GM18951 (cell line): ENCODE measurements around the gene BARHL2.

Experiments used
- POLR2A ChIP-seq: IDR thresholded peaks from 4 replicates; pipeline ENCODE4 v1.6.1; 2011; ENCODE audit warnings: mild to moderate bottlenecking; ENCODE audit not compliant: insufficient read length, insufficient read depth; ENCODE audit errors: extremely low read depth
- in situ Hi-C: fragments of 300-500 bp; cut with MboI; formaldehyde crosslinking; loops from one replicate; pipeline ENCODE4 v1.12.0; 2022; ENCODE audit warnings: low sequenced_read_pairs, mixed read lengths, inconsistent platforms; ENCODE audit not compliant: unreplicated experiment

The BARHL2 gene

DNA sequence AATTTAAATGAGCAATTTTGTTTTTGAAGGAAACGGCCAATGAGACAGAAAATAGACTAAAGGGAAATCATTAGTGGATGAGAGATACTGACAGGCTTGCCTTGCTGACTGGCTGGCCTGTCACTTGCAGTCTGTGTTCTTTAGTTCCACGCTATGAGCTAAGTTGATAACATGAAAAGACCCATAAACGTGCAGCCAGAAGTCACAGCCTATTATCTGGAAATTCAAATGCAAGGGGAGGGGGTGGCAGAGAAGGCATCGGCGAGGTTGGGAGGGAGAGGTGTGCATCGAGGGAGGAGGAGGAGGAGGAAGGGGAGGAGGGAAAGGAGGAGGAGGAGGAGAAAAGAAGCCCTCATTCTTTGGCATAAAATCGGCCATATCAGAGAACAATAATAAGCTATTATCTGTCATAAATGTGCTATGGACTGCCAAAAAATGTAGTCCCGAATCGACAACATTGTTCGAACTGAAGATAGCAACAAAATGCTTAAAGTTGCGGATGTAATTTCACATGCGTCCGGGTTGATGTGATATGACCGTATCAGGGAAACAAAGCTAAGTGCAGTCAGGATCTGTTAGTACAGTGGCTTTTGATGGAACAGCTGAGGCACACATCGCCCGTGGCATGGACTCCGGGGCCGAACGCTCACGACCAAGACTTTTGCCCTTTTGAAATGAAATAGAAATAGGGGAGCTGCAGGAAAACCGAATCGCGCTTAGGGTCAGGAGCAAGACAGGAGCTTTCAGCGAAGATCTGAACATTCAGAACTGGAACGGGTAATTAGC is 11.6 kb upstream of the BARHL2 start:
- no peak for TF ChIP-seq POLR2A
- in situ Hi-C loops: loop anchor here (10.0 kb wide), 3 partner anchors 106 to 436 kb away; no protein-coding TSS in a partner anchor

DNA sequence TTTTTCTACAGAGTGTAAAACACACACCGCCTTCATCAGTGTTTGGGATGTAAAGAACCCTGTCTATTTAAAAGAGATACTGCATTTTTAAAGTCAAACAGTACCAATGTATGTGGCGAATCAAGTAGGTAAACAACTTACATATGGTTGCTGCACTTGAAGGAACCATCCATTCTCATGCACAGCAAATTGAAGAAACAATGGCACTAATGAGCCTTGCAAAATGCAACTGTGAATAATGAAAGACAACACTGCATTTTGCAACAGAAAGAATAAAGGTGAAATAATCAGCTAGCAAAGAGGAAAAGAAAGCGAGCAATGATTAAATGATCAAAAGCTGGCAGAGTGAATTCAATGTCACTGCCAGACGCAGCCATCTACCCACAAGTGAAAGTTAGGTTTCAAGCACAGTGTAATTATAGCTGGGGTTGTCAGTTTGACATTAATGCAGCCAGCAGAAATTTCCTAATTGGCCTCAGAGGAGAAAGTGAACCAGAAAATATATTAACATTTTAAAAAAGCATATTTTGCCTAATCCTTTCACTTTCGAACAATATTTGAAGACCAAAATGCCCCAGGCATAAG is 10.9 kb upstream of the BARHL2 start:
- TF ChIP-seq POLR2A: no peak

DNA sequence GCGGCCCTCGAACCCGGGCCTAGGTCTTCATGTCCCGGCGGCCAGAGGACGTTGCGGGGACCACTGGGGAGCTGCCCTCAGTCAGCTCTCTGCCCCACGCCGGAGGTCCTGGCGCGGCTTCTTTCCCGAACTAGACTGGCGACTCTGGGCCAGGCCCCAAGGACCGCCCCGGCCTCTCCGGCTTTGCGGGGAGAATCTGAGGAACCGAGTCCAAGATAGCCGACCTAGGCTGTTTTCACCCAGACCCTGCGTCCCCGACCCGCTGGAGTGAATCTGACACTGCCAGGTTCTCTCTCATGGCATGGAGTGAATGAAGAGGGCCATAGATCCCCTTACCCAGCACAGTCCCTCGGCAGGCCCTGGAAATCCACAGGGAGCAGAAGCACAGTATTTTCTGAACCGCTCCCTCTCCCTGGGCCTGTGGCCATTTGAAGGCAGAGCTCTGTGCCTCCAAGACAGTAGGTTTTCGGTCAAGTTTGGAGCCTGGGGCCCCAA is 9.9 kb upstream of the BARHL2 start:
- in situ Hi-C loops: loop anchor here (10.0 kb wide), 3 partner anchors 108 to 438 kb away; no protein-coding TSS in a partner anchor

More for the DNA sequence above, 10.9 kb upstream of the BARHL2 start:
- in situ Hi-C loops: loop anchor here (10.0 kb wide), 3 partner anchors 107 to 437 kb away; no protein-coding TSS in a partner anchor

DNA sequence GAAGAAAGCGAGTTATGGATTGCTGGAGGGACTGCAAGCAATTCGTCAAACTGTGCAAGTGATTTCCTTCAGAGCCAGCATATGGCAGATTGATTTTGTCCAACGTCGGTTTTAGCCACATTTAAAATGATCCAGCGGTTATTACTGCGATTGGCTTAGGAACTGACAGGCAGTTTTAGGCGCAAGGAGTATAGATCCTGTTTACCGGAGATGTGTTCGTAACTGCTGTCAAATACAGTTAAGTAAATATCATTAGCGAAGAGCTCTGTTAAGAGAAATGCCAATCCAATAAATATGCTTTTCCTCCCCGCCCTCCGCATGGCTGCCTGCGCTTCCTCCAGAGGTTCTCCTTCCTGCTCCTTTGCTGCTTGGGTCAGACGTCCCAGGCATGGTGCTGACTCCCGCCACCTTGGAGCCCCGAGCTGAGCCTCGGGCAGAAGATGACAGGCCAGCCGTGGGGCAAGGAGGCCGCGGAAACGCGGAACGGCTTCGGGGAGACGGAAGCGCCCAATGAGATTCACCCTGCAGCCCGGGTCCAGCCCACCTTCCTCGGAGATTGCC is 9.4 kb upstream of the BARHL2 start:
- in situ Hi-C loops: loop anchor here (10.0 kb wide), 3 partner anchors 108 to 438 kb away; no protein-coding TSS in a partner anchor
- no peak for TF ChIP-seq POLR2A

More for the DNA sequence above, 9.9 kb upstream of the BARHL2 start:
- TF ChIP-seq POLR2A: no peak

DNA sequence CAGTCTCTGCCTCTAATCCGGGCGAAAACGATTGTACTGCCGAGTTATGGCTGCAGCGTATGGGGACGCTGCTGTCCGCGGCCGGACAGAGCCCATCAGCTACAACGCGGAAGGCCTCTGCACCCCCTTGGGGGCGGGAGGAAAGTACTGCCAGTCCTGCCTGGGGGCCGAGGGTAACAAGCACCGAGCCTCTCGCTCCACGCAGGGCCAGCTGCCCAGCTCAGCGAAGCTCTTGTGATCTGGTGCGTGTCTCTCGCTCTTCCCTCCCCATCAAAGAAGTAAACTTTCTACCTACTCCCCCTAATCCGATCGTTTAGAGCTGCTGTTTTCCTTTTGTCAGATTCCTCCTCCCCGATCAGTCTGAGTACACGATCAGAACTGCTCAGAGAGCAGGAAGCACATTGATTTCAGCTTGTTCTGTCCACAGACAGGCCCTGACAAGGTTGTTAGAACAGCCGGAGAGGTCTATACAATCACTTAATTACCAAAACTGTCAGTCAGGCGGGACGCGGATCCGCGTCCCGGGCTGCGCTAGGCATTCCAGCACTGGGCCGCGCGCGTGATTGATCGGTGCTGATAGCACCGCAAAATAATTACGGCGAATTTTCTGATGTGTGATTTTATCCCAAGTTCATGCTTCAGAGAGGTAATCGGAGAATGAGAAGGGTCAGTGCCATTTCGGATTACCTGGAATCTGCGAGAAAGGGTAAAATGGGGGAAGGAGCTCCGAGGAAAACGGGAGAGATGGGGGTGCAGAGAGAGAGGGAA is 8.7 kb upstream of the BARHL2 start:
- in situ Hi-C loops: loop anchor here (10.0 kb wide), 3 partner anchors 109 to 439 kb away; no protein-coding TSS in a partner anchor
- no peak for TF ChIP-seq POLR2A

DNA sequence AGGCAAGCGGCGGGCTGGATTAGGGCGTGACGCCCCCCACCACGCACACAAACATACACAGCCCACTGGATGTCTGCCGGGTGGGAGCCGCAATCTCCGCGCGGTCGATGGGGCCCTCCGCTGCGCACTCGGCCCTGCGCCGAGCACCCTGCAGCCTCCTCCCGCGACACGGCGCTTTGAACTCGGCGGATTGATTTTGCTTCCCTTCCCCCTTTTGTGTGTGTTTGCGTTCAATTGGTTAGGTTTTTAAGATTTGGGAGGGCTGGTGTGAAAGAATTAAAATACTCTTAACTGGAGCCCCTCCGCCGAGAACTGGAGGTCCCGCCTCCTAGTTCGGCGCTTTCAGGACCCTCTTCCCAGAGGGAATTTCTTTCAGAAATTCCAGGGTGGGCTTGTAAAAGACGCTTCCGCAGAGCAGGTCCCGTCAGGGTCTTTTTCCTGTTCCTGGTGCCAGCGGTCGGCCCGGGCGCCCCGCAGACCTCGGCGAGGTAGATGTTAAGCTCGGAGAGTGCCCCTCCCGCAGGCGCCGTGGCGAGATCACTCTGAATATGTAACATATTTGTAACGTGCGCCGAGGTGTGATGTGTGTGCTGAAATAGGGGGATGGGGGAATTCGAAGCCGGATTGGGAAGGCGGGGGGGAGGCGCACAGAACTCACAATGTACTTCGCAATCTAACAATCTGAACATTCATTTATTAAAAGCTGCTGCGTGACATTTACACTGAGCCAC is 8.0 kb upstream of the BARHL2 start:
- in situ Hi-C loops: loop anchor here (10.0 kb wide), 3 partner anchors 110 to 440 kb away; no protein-coding TSS in a partner anchor
- no peak for TF ChIP-seq POLR2A

DNA sequence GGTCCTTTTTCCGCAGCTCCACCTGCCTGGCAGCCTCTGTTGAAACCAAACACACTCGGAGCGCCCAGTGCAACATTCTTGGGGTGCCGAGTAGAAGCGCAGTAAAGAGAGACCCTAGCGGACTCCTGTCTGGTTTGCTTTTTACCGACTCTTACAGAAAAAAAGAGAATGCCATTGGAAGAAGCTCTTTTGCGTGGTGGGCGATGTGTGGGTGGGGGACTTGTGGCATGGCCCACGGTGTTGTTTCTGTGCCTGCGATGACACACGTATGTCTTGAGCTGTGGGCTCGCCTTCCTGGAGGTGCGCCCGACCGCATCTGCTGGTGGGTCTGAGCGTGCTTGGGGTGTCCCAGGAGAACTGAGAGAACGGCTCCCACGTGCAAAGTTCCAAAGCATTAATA is 7.3 kb upstream of the BARHL2 start:
- no peak for TF ChIP-seq POLR2A
- in situ Hi-C loops: loop anchor here (10.0 kb wide), 3 partner anchors 110 to 440 kb away; no protein-coding TSS in a partner anchor

DNA sequence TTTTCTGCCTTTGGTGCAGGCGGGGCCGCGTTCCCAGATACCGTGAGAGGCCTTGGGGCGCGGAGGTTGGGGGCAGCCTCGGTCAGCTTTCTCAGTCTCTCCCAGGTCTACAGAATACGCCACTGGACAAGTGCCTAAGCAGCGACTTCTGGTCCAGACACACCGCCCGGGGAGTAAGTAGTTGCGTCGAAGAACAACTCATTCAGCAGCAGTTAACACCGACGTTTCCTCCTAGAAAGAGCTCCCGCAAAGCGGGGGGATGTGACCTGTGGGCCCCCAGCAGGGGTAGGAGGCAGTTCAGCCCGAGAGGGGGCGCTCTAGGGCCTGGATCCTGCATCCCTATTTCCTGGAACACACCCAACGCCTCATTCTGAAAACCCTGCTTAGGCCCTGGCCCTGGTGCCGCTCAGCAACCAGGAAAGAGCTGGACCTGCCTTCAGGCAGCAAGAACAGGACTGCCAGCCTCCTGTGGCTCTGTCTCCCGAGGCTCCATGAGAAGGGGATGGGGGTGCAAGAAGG is 6.5 kb upstream of the BARHL2 start:
- in situ Hi-C loops: loop anchor here (10.0 kb wide), 3 partner anchors 111 to 441 kb away; no protein-coding TSS in a partner anchor
- TF ChIP-seq POLR2A: no peak

DNA sequence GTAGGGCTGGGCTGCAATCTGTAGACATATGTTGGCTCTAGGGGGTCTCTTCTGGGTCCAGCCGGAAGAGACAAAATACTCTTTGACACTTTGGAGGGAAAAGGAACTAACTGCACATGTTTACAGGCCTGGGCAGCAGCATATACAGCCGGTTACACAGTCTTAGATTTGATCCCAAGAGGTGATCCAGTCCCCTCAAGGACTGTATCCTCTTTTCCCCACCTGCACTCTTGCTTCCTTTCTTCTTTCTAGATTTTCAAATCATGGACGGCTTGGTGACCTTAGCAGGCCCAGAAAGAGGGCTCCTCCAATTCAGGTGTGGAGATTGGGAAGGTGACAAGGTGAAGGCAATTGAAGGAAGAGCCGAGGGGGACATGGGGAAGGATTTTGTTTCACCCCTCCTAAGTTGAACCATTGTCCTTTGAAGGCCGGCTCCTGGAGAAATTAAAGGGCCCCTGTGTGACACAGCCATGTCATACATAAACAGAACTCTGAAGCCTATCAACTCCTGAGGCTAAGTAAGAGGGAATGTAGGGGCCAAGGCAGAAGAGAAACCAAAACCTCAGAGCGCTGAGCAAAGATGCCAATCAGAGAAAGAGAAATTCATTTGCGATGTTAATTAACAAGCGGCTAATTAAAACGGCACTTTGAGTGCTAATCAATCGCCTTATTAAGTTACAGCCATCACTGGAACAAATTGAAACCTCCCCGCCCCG is 5.9 kb upstream of the BARHL2 start:
- TF ChIP-seq POLR2A: no peak
- in situ Hi-C loops: loop anchor here (10.0 kb wide), 3 partner anchors 112 to 442 kb away; no protein-coding TSS in a partner anchor

DNA sequence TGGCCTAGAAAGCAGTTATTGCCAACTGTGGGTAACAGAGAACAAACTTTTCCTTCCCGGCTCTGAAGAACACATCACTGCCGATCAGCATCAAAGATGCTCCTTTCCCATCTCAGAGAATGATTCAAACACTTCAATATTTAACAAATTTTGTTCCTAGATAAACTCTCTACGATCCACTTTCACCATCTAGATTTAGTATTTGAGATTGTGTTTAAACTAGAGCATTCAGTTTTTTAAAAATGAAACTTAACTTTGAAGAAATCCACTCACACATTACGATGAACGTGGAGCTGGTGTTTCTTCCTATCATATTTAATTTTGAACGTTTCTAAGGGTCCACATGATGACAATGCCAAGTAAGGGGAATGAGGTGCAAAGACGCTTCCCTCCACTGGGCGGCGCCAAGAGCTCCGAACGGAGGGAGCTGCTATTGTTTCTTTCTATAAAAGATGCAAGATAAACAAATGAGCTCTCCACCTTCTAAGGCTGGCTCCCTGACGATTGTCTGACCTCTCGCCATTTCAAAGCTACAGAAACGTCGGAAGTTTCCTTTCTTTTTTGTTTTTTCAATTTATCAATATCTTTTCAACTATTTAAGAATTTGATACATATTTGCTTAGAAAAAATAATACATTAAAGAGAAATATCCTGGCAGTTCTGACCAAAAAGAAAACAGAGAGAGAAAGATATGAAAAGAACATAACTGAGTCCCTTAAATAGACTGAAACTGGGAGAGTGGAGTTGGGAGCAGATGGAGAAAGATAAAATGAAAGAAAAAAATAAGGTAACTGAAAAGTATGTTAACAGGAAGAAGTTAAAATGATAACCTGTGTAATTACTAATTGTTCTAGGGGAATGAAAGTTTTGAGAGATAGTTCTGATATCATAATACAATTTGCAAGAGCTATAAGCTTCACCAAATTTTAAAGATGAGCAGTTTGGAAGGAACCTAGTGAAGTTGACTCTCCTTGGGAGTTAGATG is 4.4 kb upstream of the BARHL2 start:
- TF ChIP-seq POLR2A: no peak
- in situ Hi-C loops: loop anchor here (10.0 kb wide), 3 partner anchors 113 to 443 kb away; no protein-coding TSS in a partner anchor
